Embryonic facial prominence (tissue), 1 donor: ENCODE measurements around the gene TIGIT.

ENCODE experiments used
- DNase-seq: peaks from one replicate; pipeline ENCODE4 v3.0.0-alpha.2; 2016; ENCODE audit errors: extremely low spot score

Gene TIGIT

DNA sequence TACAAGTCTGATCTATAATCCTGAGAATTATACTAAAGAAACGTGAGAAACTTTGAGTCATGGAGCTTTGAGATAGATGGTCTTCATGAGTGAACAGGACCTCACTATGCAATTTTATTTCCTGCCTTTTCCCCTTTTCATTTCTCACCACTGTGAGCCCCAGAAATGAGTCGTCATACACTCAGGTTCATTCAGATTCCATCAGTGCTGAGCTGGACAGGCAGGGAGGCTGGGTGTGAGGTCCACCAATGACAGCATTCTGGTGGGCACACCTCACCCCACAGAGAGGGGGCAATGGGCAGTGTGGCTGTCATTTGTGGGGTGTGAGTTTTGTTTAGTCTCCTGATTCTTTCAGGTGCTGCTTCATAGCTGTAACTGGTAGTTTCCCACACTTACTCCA lies 16.9 kb downstream of the TIGIT start:
- DNase-seq: no peak

- DNase-seq: no peak
Measured at GRCh38 chr3:114313426-114313825, 19.6 kb downstream of the TIGIT start.

DNA sequence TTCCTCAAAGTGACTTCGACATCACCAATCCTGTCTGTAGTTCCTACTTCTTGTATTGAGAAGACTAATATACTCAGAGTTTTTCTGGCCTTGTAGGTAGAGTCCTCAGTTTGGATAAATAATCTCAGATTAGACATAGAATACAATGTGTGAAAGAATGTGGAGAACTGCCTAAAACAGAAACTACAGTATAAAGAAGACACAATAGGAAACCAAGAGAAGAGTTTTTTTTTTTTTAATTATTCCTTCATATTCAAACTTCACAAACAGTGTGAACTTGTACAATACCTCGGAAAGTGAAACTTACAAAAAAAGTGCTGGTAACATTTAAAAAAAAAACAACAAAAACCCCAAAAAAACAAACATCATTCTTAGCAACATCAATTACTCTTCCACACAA lies 20.5 kb downstream of the TIGIT start:
- DNase-seq: no peak

GRCh38 chr3:114318295-114318694 lies 24.5 kb downstream of the TIGIT start:
- no peak for DNase-seq

GRCh38 chr3:114319453-114319852 lies 25.6 kb downstream of the TIGIT start:
- DNase-seq: no peak

GRCh38 chr3:114320246-114320645 lies 26.4 kb downstream of the TIGIT start:
- DNase-seq: no peak

- no peak for DNase-seq
Measured at GRCh38 chr3:114323546-114324254, 29.9 kb downstream of the TIGIT start.

DNA sequence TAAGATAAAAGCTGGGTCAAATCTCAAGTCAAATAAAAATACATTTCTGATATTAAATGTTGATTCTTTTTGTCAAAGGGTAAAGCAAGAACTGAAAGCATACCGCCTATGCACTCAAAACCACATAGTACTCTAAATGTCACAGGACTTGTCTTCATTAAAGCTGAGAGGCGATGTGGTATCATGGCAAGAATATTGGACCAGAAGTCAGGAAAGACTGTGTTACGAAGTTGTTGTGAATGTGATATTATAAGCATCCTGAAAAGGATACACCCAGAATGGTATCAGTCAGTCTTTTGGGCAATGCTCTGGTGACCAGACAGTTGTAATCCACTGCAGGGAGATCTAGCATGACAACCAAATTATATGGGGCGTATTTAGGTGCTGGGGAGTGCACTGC lies 33.8 kb downstream of the TIGIT start:
- DNase-seq: no peak

- no peak for DNase-seq
Measured at GRCh38 chr3:114328345-114328744, 34.5 kb downstream of the TIGIT start.

GRCh38 chr3:114329823-114330222 lies 36.0 kb downstream of the TIGIT start:
- no peak for DNase-seq

DNA sequence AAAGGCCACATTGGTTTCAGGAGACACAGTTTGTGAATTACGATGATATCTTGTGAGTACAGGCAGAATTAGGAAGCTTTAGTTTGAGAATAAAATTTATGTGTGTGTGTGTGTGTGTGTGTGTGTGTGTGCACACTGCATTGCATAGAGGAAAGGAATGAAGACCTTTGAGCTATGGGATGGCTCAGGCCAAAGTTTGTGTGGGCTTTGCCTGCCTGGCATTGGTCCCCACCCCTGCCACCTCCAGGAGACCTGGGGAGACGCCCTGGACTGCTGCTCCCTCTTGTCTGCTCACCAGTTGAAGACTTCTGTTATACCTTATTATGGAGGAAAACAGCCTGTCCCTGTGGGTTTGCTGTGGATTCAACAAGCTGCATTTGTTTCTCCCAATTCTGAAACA lies 37.2 kb downstream of the TIGIT start:
- no peak for DNase-seq

DNA sequence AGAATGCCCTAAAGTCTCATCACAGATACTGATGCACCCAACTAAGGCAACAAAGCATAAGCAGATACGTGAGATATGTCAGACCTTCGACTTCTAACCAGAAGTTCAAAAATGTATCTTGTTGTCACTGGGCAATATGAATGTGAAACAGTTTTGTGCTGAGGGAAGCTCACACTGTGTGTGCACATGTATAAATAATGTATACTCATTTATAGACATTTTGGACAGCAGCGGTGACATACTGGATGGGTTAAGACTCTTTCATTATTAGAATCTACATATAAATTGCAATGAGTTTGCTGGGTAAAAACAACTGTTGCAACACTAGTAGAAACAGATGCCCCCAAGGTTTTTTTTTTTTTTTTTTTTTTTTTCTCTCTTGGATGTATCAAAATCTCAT lies 37.9 kb downstream of the TIGIT start:
- no peak for DNase-seq

DNA sequence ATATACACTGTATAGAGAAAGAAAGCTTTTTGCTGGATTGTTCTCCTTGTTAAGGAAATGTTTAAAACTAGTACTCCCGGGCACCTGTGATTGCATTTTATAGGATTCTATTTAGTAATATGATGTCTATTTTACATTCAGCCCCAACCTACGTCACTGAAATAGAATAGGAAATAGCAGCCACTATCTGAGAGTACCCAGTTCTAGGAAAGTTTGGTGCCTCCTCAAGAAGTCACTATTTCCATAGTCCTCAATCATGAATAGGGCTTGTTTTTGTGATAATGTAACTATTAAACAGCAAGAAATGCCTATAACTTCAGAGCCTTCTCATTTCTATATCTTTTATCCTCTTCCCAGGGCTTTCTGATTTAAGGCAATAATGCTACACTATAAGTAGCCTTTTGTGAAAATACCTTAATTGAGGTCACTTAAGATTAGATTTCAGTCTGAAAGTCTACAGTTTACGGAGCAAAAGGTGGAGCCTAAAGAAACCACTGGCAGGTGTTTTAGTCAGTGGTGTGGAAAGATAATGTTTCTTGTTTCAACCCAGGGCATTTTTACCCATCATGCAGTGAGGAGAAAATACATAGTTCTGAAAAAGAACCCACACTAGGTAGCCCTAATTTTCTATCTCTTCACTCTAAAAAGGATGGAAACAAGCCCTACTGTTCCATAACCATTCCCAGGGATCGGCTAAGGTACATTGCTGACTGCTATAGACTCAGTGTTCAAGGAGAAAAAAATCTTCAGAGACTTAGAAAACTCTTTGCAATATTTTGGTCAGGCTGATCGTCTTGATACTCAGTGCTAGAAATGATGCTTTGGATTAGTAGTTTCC lies 38.7 kb downstream of the TIGIT start:
- DNase-seq: no peak

- no peak for DNase-seq
Measured at GRCh38 chr3:114333180-114333922, 39.5 kb downstream of the TIGIT start.

GRCh38 chr3:114333923-114334240 lies 40.1 kb downstream of the TIGIT start:
- no peak for DNase-seq

GRCh38 chr3:114336122-114336697 lies 42.4 kb downstream of the TIGIT start:
- no peak for DNase-seq

DNA sequence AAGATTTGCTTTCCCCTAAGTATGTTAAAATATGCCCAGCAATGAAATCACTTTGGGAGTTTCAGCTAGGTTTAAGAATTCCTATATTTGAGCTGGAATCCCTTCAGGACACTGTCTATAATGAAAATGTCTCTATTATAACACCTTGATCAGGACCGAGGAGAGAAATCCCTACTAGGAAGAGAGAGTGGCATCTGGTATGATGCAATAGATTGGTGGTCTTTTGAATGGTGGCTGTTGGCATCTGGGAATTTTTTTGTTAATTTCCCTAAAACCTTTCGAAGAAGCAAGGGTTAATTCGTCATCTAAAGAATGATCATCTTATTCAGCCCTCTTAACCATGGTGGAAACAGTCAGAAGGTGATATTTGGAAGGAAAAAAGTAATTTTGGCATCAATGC lies 43.0 kb downstream of the TIGIT start:
- DNase-seq: no peak

DNA sequence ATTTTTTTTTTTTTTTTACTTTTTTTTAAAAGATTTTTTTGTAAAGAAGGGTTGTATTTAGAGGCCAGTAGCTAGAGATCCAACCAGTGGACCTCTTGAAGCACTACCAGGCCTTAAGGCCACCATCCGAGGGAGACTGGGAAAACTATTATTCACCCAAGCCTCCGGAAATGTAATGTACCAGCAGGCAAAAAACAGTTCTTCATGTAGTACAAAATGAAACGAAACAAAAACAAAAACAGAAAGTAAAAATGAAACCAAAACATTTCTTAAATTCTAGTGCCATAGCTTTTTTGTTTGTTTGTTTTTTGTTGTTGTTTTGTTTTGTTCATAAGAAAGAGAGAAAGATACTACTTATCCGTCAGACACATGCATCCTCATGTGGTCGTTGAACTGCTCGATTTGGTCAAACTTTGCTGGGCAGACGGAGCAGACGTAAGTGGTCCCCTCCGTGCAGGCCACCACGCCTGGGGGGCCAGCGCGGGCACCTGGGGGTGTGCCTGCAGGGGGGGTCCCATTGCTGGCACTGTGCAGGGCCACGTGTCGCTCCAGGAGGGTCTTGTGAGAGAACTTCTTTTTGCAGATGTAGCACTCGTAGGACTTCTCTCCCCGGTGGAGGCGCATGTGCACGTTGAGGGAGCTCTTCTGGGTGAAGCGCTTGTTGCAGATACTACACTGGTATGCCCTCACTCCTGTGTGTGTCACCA lies 45.0 kb downstream of the TIGIT start:
- DNase-seq: no peak

- no peak for DNase-seq
Measured at GRCh38 chr3:114344492-114344891, 50.7 kb downstream of the TIGIT start.

DNA sequence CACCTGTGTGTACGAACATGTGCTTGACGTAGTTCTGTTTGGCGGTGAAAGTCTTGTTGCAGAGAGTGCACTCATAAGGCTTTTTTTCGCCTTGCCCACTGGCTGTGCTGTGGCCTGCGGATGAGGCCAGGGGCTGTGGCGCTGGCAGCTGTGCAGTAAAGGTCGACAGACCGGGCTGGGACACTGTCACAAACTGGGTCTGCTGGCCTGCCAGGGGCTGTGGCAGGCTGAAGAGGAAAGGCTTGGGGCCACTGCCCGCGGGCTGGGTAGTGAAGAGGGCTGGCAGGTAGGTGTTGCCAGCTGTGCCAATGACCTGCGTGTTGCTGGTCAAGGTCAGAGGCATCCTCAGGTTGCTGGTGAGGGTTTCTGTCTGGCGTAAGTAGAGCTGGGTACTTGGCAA lies 56.4 kb downstream of the TIGIT start:
- no peak for DNase-seq

DNA sequence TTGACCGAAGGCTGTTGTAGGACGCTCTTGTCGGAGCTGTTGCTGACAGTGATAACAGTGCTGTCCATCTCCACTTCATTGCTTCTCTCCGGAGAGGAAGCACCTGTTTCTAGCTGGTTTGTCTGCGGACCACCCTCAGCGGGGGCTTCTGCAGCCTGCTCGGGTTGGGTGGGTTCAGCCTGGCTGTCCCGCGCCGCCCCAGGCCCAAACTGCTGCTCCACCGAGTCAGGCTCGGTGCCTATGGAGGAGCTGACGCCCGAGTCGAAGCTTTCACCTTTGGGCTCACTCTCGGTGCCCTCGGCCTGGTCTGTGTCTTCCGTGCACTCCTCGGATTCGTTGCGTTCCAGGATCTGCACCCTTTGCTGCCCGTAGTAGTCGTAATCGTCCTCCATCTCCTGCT lies 56.9 kb downstream of the TIGIT start:
- no peak for DNase-seq
